ENCODE measurements around the gene SYK.

SYK gene

DNA sequence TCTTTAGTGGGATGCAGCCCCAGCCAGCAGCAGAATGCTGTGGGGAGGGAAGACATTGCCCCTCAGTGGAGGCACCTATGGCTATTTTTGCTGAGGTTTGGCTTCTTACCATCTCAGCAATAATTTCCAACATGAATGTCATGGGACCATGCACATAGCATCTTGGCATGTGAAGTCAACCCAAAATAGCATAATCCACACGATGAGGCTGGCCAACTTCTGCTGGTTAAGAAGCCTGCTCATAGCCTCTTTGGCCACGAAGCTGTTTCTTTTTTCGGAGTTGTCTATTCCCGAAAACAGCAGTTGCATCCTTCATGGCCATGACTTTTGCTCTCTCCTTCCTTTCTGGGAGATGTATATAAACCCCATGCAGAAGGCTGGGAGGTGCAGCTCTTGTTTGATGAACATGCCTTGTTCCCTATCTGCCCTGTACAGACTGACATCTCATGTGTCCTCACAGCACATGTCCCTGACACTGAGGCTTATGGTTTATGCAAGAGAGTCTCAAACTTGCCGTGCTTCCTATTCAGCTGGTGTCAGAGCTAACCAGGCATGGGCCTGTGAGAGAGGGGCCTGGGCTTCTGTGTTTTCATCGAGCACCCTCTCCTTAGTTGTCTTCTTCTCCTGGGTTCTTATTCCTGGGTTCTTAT lies 45.3 kb downstream of the SYK start:
- Histone ChIP-seq H3K4me2 (ENCODE audit: low read length) (no peak overlapping the region), H4K20me1 (ENCODE audit: insufficient read depth, low read length) (peaks cover 45% of the 10 kb centered on the region), H3K9ac (ENCODE audit: low read length) (no peak overlapping the region), H3K27ac (ENCODE audit: low read length) (no peak overlapping the region), H3K4me3 (ENCODE audit: low read length) (no peak overlapping the region), H3K9me3 (ENCODE audit: insufficient read depth, low read length) (no peaks in the 10 kb centered on the region), H3K27me3 (ENCODE audit: low read depth, low read length) (no peaks in the 10 kb centered on the region), H3K79me2 (ENCODE audit: low read length) (peaks cover 85% of the 10 kb centered on the region), H3K4me1 (ENCODE audit: low read length) (no peaks in the 10 kb centered on the region), H2AFZ (ENCODE audit: low read depth, low read length) (no peak overlapping the region), H3K36me3 (replicated peaks; ENCODE audit: low read depth, low read length) (peaks cover 85% of the 10 kb centered on the region)
- TF ChIP-seq, protein P1, sequence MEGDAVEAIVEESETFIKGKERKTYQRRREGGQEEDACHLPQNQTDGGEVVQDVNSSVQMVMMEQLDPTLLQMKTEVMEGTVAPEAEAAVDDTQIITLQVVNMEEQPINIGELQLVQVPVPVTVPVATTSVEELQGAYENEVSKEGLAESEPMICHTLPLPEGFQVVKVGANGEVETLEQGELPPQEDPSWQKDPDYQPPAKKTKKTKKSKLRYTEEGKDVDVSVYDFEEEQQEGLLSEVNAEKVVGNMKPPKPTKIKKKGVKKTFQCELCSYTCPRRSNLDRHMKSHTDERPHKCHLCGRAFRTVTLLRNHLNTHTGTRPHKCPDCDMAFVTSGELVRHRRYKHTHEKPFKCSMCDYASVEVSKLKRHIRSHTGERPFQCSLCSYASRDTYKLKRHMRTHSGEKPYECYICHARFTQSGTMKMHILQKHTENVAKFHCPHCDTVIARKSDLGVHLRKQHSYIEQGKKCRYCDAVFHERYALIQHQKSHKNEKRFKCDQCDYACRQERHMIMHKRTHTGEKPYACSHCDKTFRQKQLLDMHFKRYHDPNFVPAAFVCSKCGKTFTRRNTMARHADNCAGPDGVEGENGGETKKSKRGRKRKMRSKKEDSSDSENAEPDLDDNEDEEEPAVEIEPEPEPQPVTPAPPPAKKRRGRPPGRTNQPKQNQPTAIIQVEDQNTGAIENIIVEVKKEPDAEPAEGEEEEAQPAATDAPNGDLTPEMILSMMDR (IDR thresholded peaks at IDR 0.05; ENCODE audit: low read depth, low read length), result no peak
- TF ChIP-seq EZH2phosphoT487 (IDR thresholded peaks at IDR 0.05; ENCODE audit: low read depth), result no peak

DNA sequence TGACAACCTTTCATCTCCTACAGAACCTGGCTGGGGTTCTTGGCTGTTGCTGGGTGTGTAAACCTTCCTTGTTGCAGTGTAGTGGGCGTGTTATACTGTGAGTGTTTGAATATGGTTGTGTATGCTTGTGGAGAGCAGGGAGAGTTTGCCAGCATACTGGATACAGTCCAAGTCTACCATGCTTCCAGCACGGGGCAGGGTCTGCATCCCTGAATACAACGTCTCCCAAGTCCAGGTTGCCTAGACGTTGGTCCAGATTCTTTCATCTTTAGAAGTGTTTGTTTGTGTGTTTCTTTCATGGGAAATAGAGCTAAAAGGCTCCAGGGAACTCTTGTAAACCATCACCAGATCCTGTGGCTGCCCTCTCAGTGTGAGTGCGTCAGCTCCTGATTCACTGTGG lies 46.4 kb downstream of the SYK start:
- Histone ChIP-seq H2AFZ (ENCODE audit: low read depth, low read length) (no peak overlapping the region), H3K4me1 (ENCODE audit: low read length) (no peaks in the 10 kb centered on the region), H3K79me2 (ENCODE audit: low read length) (peaks cover 84% of the 10 kb centered on the region), H3K9ac (ENCODE audit: low read length) (no peak overlapping the region), H4K20me1 (ENCODE audit: insufficient read depth, low read length) (peaks cover 34% of the 10 kb centered on the region), H3K27me3 (ENCODE audit: low read depth, low read length) (no peaks in the 10 kb centered on the region), H3K9me3 (ENCODE audit: insufficient read depth, low read length) (no peaks in the 10 kb centered on the region), H3K4me3 (ENCODE audit: low read length) (no peak overlapping the region), H3K36me3 (replicated peaks; ENCODE audit: low read depth, low read length) (peaks cover 89% of the 10 kb centered on the region), H3K27ac (ENCODE audit: low read length) (no peak overlapping the region), H3K4me2 (ENCODE audit: low read length) (no peak overlapping the region)
- TF ChIP-seq, protein P1 (IDR thresholded peaks at IDR 0.05; ENCODE audit: low read depth, low read length), result no peak
- TF ChIP-seq EZH2phosphoT487 (IDR thresholded peaks at IDR 0.05; ENCODE audit: low read depth), result no peak

DNA sequence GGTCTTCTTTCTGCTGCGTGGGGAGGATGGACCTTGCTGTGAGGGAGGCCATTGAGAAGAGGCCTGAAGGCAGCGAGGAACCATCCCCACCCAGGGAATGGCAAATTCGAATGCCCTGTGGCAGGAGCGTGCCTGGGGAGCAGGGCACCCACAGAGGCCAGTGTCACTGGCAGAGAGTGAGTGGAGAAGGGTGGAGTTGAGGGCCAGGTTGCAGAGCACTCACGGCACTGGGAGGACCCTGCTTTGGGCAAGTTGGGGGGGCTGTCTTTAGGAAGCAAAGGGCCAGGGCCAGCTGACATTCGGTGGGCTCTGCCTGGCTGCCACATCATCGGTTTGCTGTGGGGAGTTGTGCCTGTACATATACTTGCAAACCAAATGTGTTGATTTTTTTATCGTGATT lies 47.2 kb downstream of the SYK start:
- peaks cover 25% of the 10 kb centered on the region for H4K20me1 ChIP-seq (ENCODE audit: insufficient read depth, low read length)
- no peak overlapping the region for H3K4me3 ChIP-seq (ENCODE audit: low read length)
- peaks cover 79% of the 10 kb centered on the region for H3K79me2 ChIP-seq (ENCODE audit: low read length)
- H3K9ac ChIP-seq (ENCODE audit: low read length), result no peak overlapping the region
- H3K4me2 ChIP-seq (ENCODE audit: low read length), result no peak overlapping the region
- H3K27ac ChIP-seq (ENCODE audit: low read length), result no peak overlapping the region
- no peak overlapping the region for H2AFZ ChIP-seq (ENCODE audit: low read depth, low read length)
- peaks cover 83% of the 10 kb centered on the region for H3K36me3 ChIP-seq (replicated peaks; ENCODE audit: low read depth, low read length)
- H3K27me3 ChIP-seq (ENCODE audit: low read depth, low read length), result no peaks in the 10 kb centered on the region
- no peak for TF ChIP-seq EZH2phosphoT487 (IDR thresholded peaks at IDR 0.05; ENCODE audit: low read depth)
- TF ChIP-seq, protein P1 (IDR thresholded peaks at IDR 0.05; ENCODE audit: low read depth, low read length), result no peak
- no peaks in the 10 kb centered on the region for H3K9me3 ChIP-seq (ENCODE audit: insufficient read depth, low read length)
- H3K4me1 ChIP-seq (ENCODE audit: low read length), result no peaks in the 10 kb centered on the region

DNA sequence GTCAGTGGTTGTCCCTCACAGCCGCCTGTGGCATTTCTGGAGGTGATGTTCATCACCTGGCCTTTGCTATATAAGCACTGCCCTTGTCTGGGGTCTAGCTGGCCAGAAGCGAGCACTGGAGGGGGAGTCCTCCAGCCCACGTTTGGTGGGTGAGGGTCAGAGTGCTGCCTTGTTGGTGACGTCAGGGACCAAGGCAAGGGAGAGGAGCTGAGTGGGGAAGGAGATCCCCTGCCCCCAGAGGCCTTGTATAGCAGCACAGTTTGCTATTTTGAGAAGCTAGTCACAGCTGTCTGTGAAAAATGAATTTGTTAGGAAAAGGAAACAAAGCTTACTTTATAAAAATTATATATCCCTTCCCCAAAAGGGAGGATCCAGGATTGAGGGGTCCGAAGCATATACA lies 49.8 kb downstream of the SYK start:
- H4K20me1 ChIP-seq (ENCODE audit: insufficient read depth, low read length), result peaks cover 21% of the 10 kb centered on the region
- no peak overlapping the region for H3K4me3 ChIP-seq (ENCODE audit: low read length)
- H3K36me3 ChIP-seq (replicated peaks; ENCODE audit: low read depth, low read length), result peaks cover 78% of the 10 kb centered on the region
- no peaks in the 10 kb centered on the region for H3K4me1 ChIP-seq (ENCODE audit: low read length)
- H3K4me2 ChIP-seq (ENCODE audit: low read length), result no peak overlapping the region
- peaks cover 76% of the 10 kb centered on the region for H3K79me2 ChIP-seq (ENCODE audit: low read length)
- no peak overlapping the region for H3K9ac ChIP-seq (ENCODE audit: low read length)
- no peak for TF ChIP-seq EZH2phosphoT487 (IDR thresholded peaks at IDR 0.05; ENCODE audit: low read depth)
- TF ChIP-seq, protein P1 (IDR thresholded peaks at IDR 0.05; ENCODE audit: low read depth, low read length), result no peak
- no peak overlapping the region for H3K27ac ChIP-seq (ENCODE audit: low read length)
- H3K9me3 ChIP-seq (ENCODE audit: insufficient read depth, low read length), result no peaks in the 10 kb centered on the region
- no peak overlapping the region for H2AFZ ChIP-seq (ENCODE audit: low read depth, low read length)
- no peaks in the 10 kb centered on the region for H3K27me3 ChIP-seq (ENCODE audit: low read depth, low read length)
